BE2C (cell line): ENCODE data around the gene MAFG.

Experiments used
- DNase-seq: peaks from one replicate; pipeline ENCODE4 v3.0.0-alpha.2; 2020
- H3K27me3 ChIP-seq: fragments of 250-450 bp; sonication (Bioruptor Pico); 2 replicates; pipeline ENCODE4 v1.5.1; 2020; ENCODE audit warnings: mild to moderate bottlenecking
- H3K36me3 ChIP-seq: fragments of 250-450 bp; sonication (Bioruptor Pico); 2 replicates; pipeline ENCODE4 v1.5.1; 2020; ENCODE audit warnings: mild to moderate bottlenecking
- H3K4me1 ChIP-seq: fragments of 250-450 bp; sonication (Bioruptor Pico); 2 replicates; pipeline ENCODE4 v1.5.1; 2020
- H3K4me3 ChIP-seq: 2 replicates; pipeline ENCODE4 v1.5.1; 2011; ENCODE audit warnings: low read depth, low read length
- H3K9me3 ChIP-seq: fragments of 250-450 bp; sonication (Bioruptor Pico); 2 replicates; pipeline ENCODE4 v1.5.1; 2020
- TF ChIP-seq, protein P1 (sequence below): IDR thresholded peaks from 2 replicates; pipeline ENCODE4 v1.5.1; 2012; ENCODE audit warnings: mild to moderate bottlenecking, low read depth, low read length

MAFG gene

DNA sequence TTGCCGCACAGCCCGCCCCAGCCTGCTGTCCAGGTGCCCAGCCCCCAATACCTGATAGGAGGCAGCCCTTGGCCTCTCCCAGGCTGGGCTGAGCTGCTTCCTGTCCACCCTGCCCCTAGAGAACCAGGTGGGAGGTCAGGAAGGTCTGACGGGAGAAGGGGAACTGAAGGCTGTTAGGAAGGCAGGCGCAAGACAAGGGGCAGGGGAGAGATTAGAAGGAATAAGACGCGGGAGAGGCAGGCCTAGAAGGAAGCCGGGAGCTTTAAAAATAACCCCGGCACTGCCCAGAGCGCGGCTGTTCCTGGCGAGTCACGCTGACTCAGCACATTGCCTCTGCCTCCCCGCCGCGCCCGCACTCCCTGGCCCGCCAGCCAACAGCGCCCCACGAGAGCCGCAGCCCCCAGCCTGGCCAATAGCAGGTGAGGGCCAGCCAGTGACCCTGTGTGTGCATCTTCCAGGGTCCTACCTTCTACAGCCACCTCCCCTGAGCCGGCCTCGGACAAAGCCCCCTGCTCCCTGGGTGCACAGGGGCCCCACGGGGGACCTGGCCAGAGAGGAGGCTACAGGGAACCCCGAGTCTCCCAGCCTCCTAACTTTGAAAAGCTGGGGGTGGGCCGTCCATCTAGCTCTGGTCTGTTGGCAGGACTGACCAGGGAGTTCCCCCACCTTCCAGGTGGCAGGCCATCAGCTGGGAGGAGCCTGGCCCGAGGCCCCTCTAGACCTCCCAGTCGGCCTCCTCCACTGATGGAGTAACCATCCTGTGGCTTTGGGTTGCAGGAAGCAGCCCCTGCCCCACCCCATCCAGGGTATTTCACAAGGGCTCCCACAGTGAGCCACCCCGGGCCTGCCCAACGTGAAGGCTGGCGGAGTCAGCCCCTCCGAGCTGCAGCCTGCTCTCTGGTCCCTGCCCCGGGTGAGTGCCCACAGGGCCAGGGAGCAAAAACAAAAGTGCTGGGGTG lies 4.0 kb downstream of the MAFG start:
- TF ChIP-seq, protein P1, sequence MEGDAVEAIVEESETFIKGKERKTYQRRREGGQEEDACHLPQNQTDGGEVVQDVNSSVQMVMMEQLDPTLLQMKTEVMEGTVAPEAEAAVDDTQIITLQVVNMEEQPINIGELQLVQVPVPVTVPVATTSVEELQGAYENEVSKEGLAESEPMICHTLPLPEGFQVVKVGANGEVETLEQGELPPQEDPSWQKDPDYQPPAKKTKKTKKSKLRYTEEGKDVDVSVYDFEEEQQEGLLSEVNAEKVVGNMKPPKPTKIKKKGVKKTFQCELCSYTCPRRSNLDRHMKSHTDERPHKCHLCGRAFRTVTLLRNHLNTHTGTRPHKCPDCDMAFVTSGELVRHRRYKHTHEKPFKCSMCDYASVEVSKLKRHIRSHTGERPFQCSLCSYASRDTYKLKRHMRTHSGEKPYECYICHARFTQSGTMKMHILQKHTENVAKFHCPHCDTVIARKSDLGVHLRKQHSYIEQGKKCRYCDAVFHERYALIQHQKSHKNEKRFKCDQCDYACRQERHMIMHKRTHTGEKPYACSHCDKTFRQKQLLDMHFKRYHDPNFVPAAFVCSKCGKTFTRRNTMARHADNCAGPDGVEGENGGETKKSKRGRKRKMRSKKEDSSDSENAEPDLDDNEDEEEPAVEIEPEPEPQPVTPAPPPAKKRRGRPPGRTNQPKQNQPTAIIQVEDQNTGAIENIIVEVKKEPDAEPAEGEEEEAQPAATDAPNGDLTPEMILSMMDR: no peak
- Histone ChIP-seq H3K36me3 (peaks cover 34% of the 10 kb centered on the region), H3K27me3 (no peaks in the 10 kb centered on the region), H3K4me3 (no peak overlapping the region), H3K4me1 (peaks cover 6% of the 10 kb centered on the region), H3K9me3 (no peaks in the 10 kb centered on the region)
- no peak for DNase-seq

DNA sequence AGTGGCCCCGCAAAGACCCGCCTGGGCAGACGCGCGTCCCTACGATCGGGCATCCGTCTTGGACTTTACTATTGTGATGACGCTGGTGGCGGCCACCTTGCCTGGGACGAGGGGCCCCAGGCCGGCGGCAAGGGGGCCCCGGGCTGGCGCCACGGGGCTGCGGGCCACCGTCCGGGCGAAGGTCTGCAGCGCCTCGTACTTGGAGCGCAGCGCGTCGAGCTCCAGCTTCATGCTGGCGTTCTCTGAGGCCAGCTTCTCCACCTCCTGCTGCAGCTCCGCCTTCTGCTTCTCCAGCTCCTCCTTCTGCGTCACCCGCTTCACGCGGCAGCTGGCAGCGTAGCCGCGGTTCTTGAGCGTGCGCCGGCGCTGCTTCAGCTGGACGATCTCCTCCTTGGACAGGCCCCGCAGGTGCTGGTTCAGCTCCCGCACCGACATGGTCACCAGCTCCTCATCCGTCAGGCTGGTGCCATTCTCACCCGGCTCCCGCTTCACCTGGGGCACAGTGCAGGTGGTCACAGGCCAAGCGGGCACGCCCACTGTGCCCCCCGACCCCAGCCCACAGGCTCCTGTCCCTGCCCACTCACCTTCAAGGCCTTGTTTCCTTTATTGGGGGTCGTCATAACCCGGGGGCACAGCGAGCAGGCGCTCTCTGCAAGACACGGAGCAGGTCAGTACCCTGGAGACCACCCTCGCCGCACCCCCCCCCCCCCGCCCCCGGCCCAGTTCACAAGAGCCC lies 4.8 kb downstream of the MAFG start:
- H3K27me3 ChIP-seq: no peaks in the 10 kb centered on the region
- peaks cover 34% of the 10 kb centered on the region for H3K36me3 ChIP-seq
- TF ChIP-seq, protein P1: no peak
- DNase-seq: no peak
- H3K9me3 ChIP-seq: no peaks in the 10 kb centered on the region
- H3K4me1 ChIP-seq: peaks cover 10% of the 10 kb centered on the region
- no peak overlapping the region for H3K4me3 ChIP-seq

DNA sequence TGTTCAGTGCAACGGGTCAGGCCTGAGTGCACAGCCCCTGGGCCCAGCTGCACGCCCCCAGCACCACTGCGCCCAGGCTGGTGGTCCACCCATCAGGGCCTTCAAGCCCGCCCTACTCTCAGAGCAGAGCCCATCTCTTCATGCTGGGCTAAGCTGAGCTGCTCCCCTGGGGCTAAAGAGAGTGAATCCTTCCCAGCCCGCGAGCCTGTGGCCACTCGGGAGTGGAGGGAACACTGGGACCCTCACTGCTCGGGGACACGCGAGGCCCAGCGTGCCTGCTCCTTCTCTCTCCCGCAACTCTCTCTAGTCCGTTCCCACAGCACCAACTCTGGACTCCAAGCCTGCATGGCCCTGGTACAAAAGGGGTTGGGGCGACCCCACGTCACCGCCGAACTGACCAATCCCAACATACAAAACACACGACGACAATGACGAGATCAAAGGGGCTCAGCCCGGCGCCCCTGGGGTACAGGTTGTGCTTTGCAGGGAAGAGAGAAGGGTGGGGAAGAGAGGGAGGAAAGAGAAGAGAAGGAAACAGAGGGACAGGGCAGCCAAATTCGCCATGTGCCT lies 5.5 kb downstream of the MAFG start:
- Histone ChIP-seq H3K4me1 (peaks cover 10% of the 10 kb centered on the region), H3K27me3 (no peaks in the 10 kb centered on the region), H3K9me3 (no peaks in the 10 kb centered on the region), H3K4me3 (no peak overlapping the region), H3K36me3 (peaks cover 34% of the 10 kb centered on the region)
- no peak for DNase-seq
- TF ChIP-seq, protein P1: no peak

DNA sequence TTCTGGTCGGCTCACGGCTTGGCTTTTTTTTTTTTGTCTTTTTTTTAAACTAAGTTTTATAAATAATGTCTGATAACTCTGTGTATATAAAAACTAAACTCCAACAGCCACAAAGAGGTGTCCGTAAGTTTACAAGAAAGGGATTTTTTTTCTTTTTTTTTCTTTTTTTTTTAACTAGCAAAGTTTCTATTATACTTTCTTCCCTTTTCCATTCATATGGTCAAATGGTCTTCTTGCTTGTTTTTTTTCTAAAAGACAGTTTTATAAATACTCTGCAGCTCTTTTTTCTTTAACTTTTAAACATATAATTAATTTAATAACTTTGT lies 6.0 kb downstream of the MAFG start:
- peaks cover 32% of the 10 kb centered on the region for H3K36me3 ChIP-seq
- no peak overlapping the region for H3K4me3 ChIP-seq
- DNase-seq: no peak
- no peaks in the 10 kb centered on the region for H3K9me3 ChIP-seq
- TF ChIP-seq, protein P1: no peak
- H3K4me1 ChIP-seq: peaks cover 13% of the 10 kb centered on the region
- no peaks in the 10 kb centered on the region for H3K27me3 ChIP-seq

DNA sequence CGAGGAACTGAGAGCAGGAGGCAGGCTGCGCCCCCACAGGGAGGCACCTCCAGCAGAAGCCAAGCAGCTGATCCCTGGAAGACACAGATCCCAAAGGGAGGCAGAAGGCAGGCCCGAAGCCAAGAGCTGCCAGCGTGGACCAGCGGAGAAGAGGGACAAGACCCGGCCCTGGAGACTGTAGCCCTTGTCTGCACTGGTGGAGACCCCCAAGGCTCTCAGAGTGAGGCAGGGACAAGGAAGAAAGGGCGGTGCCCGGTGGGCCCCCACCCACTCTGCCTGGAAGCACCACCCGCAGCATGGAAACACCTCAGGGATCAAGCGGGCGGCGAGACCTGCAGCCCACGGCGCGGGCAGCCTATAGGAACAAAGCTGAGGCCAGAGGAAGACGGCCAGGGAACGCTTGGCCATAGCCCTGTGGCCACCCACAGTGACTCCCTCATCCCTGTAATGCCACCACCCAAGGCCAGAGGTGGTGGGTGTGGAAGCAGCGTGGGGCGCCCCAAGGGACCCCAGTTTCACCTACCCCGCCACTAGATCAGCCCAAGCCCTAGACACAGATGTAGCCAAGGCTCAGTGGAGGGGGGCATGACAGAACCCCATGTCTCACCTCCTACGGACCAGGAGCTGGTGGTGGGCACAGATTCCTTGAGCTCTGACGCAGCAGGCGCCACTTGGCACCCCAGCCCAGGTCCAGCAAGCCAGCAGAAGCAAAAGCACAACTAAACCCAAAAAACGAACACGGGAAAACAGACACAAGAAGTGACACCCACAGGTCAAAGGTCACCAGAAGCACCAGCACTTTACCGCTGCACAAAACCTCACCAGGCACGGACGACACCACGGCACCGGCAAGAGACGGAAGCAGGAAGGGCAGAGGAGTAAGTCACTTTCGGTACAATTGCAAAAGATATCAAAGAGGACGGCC lies 6.7 kb downstream of the MAFG start:
- no peak for DNase-seq
- H3K9me3 ChIP-seq: no peaks in the 10 kb centered on the region
- H3K27me3 ChIP-seq: no peaks in the 10 kb centered on the region
- peaks cover 10% of the 10 kb centered on the region for H3K4me1 ChIP-seq
- TF ChIP-seq, protein P1: no peak
- no peak overlapping the region for H3K4me3 ChIP-seq
- peaks cover 32% of the 10 kb centered on the region for H3K36me3 ChIP-seq
